Gastroesophageal sphincter (tissue), 4 donors: ENCODE data around the gene RNF114. TPM values are rescaled to one million over a fixed set of nuclear protein-coding genes. Genes with fewer than 3 reads are reported as not detected.

Experiments used
- ATAC-seq: fragments of 150-250 bp; one replicate; pipeline ENCODE4 v1.9.1; 2016; ENCODE audit warnings: mild to moderate bottlenecking, moderate library complexity
- H3K27ac ChIP-seq, 4 donors: fragments of 200-600 bp; sonication (generic) in 3 of 4; 1 replicate in 3 of 4; 2 replicates in 1 of 4; pipeline ENCODE4 v1.5.1; 2016 to 2019
- H3K27me3 ChIP-seq: fragments of 200-600 bp; sonication (generic); one replicate; pipeline ENCODE4 v1.5.1; 2019
- H3K36me3 ChIP-seq, 2 donors: fragments of 200-600 bp; sonication (generic); one replicate each; pipeline ENCODE4 v1.5.1; 2019; ENCODE audit warnings: control low read depth in 1 of 2
- H3K4me1 ChIP-seq, 3 donors: fragments of 200-600 bp; sonication (generic); 1 replicate in 2 of 3; 2 replicates in 1 of 3; pipeline ENCODE4 v1.5.1; 2016 to 2019; ENCODE audit warnings: control low read depth in 2 of 3
- H3K4me3 ChIP-seq, 2 donors: fragments of 200-600 bp; sonication (generic); one replicate each; pipeline ENCODE4 v1.5.1; 2019; ENCODE audit warnings: mild to moderate bottlenecking in 1 of 2, moderate library complexity in 1 of 2
- H3K9me3 ChIP-seq, 3 donors: fragments of 200-600 bp; sonication (generic); one replicate each; pipeline ENCODE4 v1.5.1; 2017 to 2019; ENCODE audit warnings: control low read depth in 2 of 3
- EP300 ChIP-seq: sonication (generic); formaldehyde crosslinking; IDR thresholded peaks from one replicate; pipeline ENCODE4 v1.6.1; 2017; ENCODE audit warnings: antibody characterized with exemption, mild to moderate bottlenecking
- POLR2A ChIP-seq, 2 donors: fragments of 450-650 bp; IDR thresholded peaks; one replicate each; pipeline ENCODE4 v1.6.1; 2017; ENCODE audit warnings: antibody characterized with exemption in 2 of 2, mild to moderate bottlenecking in 2 of 2, moderate library complexity in 1 of 2
- POLR2AphosphoS5 ChIP-seq: sonication (generic); formaldehyde crosslinking; IDR thresholded peaks from one replicate; pipeline ENCODE4 v1.6.1; 2017; ENCODE audit warnings: antibody characterized with exemption
- WGBS, 2 donors: methylation state at CpG; one replicate each; pipeline ENCODE4 v1.1.5; 2018; ENCODE audit warnings: low coverage in 1 of 2; 5-methylcytosine and 5-hydroxymethylcytosine counted together
- small RNA-seq, 4 donors: library from RNA; depleted of rRNA; stranded (forward); fragments of <200 nt; gene quantifications; one replicate each; pipeline ENCODE3, GENCODE V24; 2016
- total RNA-seq, 4 donors: library from RNA; depleted of rRNA; stranded (reverse); fragments of >200 nt; gene quantifications; one replicate each; pipeline ENCODE4 v1.1.0, GENCODE V29; 2016
- TF ChIP-seq, protein P1 (sequence below), 4 experiments: fragments of 200-600 bp in 2 of 4; fragments of 450-650 bp in 2 of 4; sonication (generic) in 1 of 4; IDR thresholded peaks; one replicate each; pipeline ENCODE4 v1.5.1; 2017 to 2019; ENCODE audit warnings: antibody characterized with exemption in 4 of 4, mild to moderate bottlenecking in 2 of 4, moderate library complexity in 2 of 4

Gene RNF114
- total RNA-seq, 4 donors from 2014 or later, result 80.3 to 109 (median 101) TPM

DNA sequence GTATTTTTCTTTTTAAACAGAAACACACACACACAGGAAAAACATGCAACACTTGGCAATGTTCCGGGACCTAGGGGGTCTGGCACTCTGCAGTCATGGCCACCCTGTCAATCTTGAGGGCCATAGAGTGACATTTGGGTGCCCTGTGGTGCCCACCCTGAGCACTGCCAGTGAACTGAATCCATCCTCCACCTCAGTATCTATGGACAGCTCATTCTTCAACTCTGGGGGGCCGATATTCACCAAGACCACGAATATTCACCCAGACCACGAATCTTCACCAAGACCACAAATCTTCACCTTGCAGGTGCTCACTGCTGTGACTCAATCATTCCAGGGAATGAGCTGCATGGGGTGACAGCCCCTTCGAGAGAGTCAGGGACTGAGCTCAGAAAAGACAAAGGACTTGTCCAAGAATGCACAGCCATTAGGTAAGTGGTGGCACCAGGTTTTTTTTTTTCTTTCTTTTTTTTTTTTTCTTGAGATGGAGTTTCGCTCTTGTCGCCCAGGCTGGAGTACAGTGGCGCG is 65.7 kb downstream of the RNF114 start:
- WGBS, 2 donors, result 96% methylated on average over 4 of the region's 9 CpGs; no CpG with 5 or more reads in 1 of the 2 donors

DNA sequence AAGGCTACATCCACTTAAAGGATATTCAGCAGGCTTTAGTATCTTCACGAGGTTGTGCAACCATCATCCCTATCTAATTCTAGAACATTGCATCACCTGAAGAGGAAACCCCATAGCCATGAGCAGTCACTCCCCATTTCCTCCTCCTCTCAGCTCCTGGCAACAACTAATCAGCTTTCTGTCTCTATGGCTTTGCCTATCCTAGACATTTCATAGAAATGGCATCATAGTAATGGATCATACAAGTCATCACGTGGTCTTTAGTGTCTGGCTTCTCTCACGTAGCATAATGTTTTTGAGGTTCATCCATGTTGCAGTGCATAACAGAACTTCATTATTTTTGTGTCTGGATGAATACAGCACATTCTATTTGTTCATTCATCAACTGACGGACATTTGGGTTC is 67.1 kb downstream of the RNF114 start:
- Histone ChIP-seq H3K27ac (no peak overlapping the region), H3K27me3 (no peaks in the 10 kb centered on the region), H3K4me1 (no peaks in the 10 kb centered on the region), H3K36me3 (no peaks in the 10 kb centered on the region), H3K9me3 (no peaks in the 10 kb centered on the region), H3K4me3 (no peak overlapping the region)
- no peak for ATAC-seq
- 47 to 68% methylated on average over 3 to 4 of the region's 4 CpGs for WGBS, 2 donors
- TF ChIP-seq EP300, result no peak
- no peak for TF ChIP-seq POLR2A (IDR thresholded peaks at IDR 0.05)
- TF ChIP-seq, protein P1, sequence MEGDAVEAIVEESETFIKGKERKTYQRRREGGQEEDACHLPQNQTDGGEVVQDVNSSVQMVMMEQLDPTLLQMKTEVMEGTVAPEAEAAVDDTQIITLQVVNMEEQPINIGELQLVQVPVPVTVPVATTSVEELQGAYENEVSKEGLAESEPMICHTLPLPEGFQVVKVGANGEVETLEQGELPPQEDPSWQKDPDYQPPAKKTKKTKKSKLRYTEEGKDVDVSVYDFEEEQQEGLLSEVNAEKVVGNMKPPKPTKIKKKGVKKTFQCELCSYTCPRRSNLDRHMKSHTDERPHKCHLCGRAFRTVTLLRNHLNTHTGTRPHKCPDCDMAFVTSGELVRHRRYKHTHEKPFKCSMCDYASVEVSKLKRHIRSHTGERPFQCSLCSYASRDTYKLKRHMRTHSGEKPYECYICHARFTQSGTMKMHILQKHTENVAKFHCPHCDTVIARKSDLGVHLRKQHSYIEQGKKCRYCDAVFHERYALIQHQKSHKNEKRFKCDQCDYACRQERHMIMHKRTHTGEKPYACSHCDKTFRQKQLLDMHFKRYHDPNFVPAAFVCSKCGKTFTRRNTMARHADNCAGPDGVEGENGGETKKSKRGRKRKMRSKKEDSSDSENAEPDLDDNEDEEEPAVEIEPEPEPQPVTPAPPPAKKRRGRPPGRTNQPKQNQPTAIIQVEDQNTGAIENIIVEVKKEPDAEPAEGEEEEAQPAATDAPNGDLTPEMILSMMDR (IDR thresholded peaks at IDR 0.05), result no peak
- TF ChIP-seq POLR2AphosphoS5, result no peak

More for the DNA sequence above, 65.7 kb downstream of the RNF114 start:
- ATAC-seq, result no peak
- no peak overlapping the region for H3K4me3 ChIP-seq
- no peaks in the 10 kb centered on the region for H3K4me1 ChIP-seq
- H3K36me3 ChIP-seq, result no peaks in the 10 kb centered on the region
- H3K27ac ChIP-seq, result no peak overlapping the region
- H3K27me3 ChIP-seq, result no peaks in the 10 kb centered on the region
- H3K9me3 ChIP-seq, result no peaks in the 10 kb centered on the region
- TF ChIP-seq POLR2A (IDR thresholded peaks at IDR 0.05) (no peak), EP300 (no peak), POLR2AphosphoS5 (no peak)
- TF ChIP-seq, protein P1 (IDR thresholded peaks at IDR 0.05), result no peak

Small RNA genes lying within 50 kb of the gene (small RNA-seq; reads per million reads assigned to genes)
- 0 reads per million in 4 donors for gene RF00017
- gene RF00019, result 0 reads per million in 4 donors
- 0 reads per million in 4 donors for gene RNU6-147P

Other genes with a start within 250 kb of the RNF114 start
- 10 to 100 TPM; 20.2 to 35.6 (median 28.8) TPM for gene B4GALT5, start 222.5 kb upstream of the RNF114 start, total RNA-seq
- gene SLC9A8, start 123.6 kb upstream of the RNF114 start, total RNA-seq, result 1 to 10 TPM; 4.7 to 9.3 (median 7.5) TPM
- gene SPATA2, start 20.9 kb upstream of the RNF114 start, total RNA-seq, result 1 to 10 TPM; 2.7 to 7.2 (median 4.9) TPM
- gene SNAI1, start 46.6 kb downstream of the RNF114 start, total RNA-seq, result 1 to 10 TPM in 3 of 4 donors, under 1 TPM in 1; 0.79 to 2.6 (median 1.2) TPM
- gene UBE2V1, start 176.8 kb downstream of the RNF114 start, total RNA-seq, result 100 to 1,000 TPM in 2 of 4 donors, 10 to 100 TPM in 2; 69.3 to 110 (median 87.9) TPM
- 10 to 100 TPM; 24.1 to 46.3 (median 31.8) TPM for gene PEDS1, start 217.3 kb downstream of the RNF114 start, total RNA-seq